SU-DHL-6 (cell line): ENCODE data around the gene EPAS1.
A peak's percentile ranks its signal among the peaks of the same experiment; 100 is the strongest.

Source experiments
- H2AFZ ChIP-seq: fragments of 200-600 bp; sonication (generic); 2 replicates; pipeline ENCODE4 v1.6.1; 2014; ENCODE audit warnings: low read depth, mild to moderate bottlenecking, moderate library complexity, mixed read lengths, antibody characterized with exemption, low read length; ENCODE audit not compliant: severe bottlenecking
- H3F3A ChIP-seq: fragments of 200-600 bp; shearing (Covaris generic); 2 replicates; pipeline ENCODE4 v1.6.0; 2016; ENCODE audit warnings: antibody characterized with exemption, mild to moderate bottlenecking; ENCODE audit not compliant: insufficient read depth
- H3K27ac ChIP-seq: fragments of 200-600 bp; sonication (generic); 2 replicates; pipeline ENCODE4 v1.5.1; 2016; ENCODE audit warnings: low read depth, mild to moderate bottlenecking, low read length, moderate library complexity, mixed read lengths
- H3K27me3 ChIP-seq: fragments of 200-600 bp; sonication (generic), shearing (Covaris generic); 2 replicates; pipeline ENCODE4 v1.6.0; 2014; ENCODE audit warnings: mild to moderate bottlenecking, low read length
- H3K36me3 ChIP-seq: fragments of 200-600 bp; sonication (generic); 2 replicates; pipeline ENCODE4 v1.6.1; 2014; ENCODE audit warnings: mild to moderate bottlenecking, low read length, mixed read lengths
- H3K4me2 ChIP-seq: fragments of 300-600, 200-600 bp; shearing (Covaris generic), sonication (generic); 2 replicates; pipeline ENCODE4 v1.6.0; 2014; ENCODE audit warnings: low read length, low read depth, mild to moderate bottlenecking; ENCODE audit not compliant: poor library complexity, severe bottlenecking
- H3K4me3 ChIP-seq: fragments of 200-600 bp; sonication (generic); 2 replicates; pipeline ENCODE4 v1.5.1; 2014; ENCODE audit warnings: antibody characterized with exemption, low read length, mild to moderate bottlenecking, mixed read lengths; ENCODE audit not compliant: insufficient read depth, poor library complexity, severe bottlenecking
- H3K79me2 ChIP-seq: fragments of 200-600 bp; sonication (generic); 2 replicates; pipeline ENCODE4 v1.6.1; 2014; ENCODE audit warnings: mild to moderate bottlenecking, low read length, moderate library complexity; ENCODE audit not compliant: insufficient read depth
- H3K9ac ChIP-seq: fragments of 200-600 bp; sonication (generic); 2 replicates; pipeline ENCODE4 v1.7.0; 2014; ENCODE audit warnings: mild to moderate bottlenecking, low read length
- H3K9me2 ChIP-seq: fragments of 200-600 bp; sonication (generic); replicated peaks from 2 replicates; pipeline ENCODE4 v1.6.1; 2014; ENCODE audit warnings: low read length; ENCODE audit not compliant: insufficient read depth
- H3K9me3 ChIP-seq: fragments of 200-600 bp; sonication (generic); 2 replicates; pipeline ENCODE4 v1.6.1; 2014; ENCODE audit warnings: low read length, mixed read lengths; ENCODE audit not compliant: insufficient read depth
- H4K20me1 ChIP-seq: fragments of 200-600 bp; sonication (generic); 2 replicates; pipeline ENCODE4 v1.6.1; 2014; ENCODE audit warnings: low read depth, mild to moderate bottlenecking, antibody characterized with exemption, low read length, moderate library complexity, mixed read lengths
- CTCF ChIP-seq: fragments of 200-600 bp; sonication (generic); IDR thresholded peaks from one replicate; pipeline ENCODE4 v1.5.1; 2017; ENCODE audit warnings: antibody characterized with exemption, mild to moderate bottlenecking, low read length, moderate library complexity; ENCODE audit not compliant: insufficient read depth, poor library complexity, severe bottlenecking
- EZH2phosphoT487 ChIP-seq: fragments of 200-600 bp; sonication (generic), shearing (Covaris generic); conservative IDR thresholded peaks from 2 replicates; pipeline ENCODE4 v1.6.1; 2018; ENCODE audit warnings: mild to moderate bottlenecking, antibody characterized with exemption, low read length, moderate library complexity, mixed read lengths

Gene EPAS1

GRCh38 chr2:46296840-46297545 is at the start of gene EPAS1:
Gene EPAS1 (plus strand): TSS chr2:46297407. CDS start chr2:46297912, 505 bp downstream.
- peak within 1 kb of the TSS; percentile 99 for H2AFZ ChIP-seq
- no peaks in the 10 kb centered on the region for H3F3A ChIP-seq
- TF ChIP-seq EZH2phosphoT487 (no peak), CTCF (no peak)
- no peaks in the 10 kb centered on the region for H4K20me1 ChIP-seq
- no peak within 1 kb of the TSS for H3K27ac ChIP-seq
- peak within 1 kb of the TSS; percentile 97 for H3K4me3 ChIP-seq
- H3K27me3 ChIP-seq: no peaks in the 10 kb centered on the region
- H3K36me3 ChIP-seq: no peaks in the 10 kb centered on the region
- H3K9me2 ChIP-seq: no peaks in the 10 kb centered on the region
- H3K9ac ChIP-seq: peak within 1 kb of the TSS; percentile 63
- H3K79me2 ChIP-seq: no peaks in the 10 kb centered on the region
- peak within 1 kb of the TSS; percentile 98 for H3K4me2 ChIP-seq
- H3K9me3 ChIP-seq: no peaks in the 10 kb centered on the region

DNA sequence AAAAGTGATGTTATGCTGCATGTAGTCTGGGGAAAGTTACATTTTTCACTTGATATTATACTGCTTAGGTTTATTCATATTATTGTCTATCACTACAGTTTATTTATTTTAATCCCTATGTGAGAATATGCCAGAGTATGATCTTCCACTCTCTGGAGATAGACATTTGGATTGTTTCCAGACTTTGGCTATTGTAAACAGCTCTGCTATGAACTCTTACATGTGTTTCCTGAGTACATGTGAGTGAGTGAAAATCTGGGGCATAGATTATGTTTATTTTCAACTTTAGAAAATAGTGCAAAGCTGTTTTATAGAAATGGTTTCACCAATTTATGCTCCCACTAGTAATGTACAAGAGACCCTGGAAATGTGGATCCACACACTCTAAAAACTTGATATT is 49.0 kb upstream of the EPAS1 start:
- Histone ChIP-seq H3K27ac (no peak overlapping the region), H3K4me3 (no peak overlapping the region), H3F3A (no peaks in the 10 kb centered on the region), H2AFZ (no peak overlapping the region), H3K9me2 (no peaks in the 10 kb centered on the region), H3K9ac (no peak overlapping the region), H3K36me3 (no peaks in the 10 kb centered on the region), H3K9me3 (no peaks in the 10 kb centered on the region), H3K27me3 (no peaks in the 10 kb centered on the region), H4K20me1 (no peaks in the 10 kb centered on the region), H3K79me2 (no peaks in the 10 kb centered on the region), H3K4me2 (no peak overlapping the region)
- TF ChIP-seq CTCF (no peak), EZH2phosphoT487 (no peak)

DNA sequence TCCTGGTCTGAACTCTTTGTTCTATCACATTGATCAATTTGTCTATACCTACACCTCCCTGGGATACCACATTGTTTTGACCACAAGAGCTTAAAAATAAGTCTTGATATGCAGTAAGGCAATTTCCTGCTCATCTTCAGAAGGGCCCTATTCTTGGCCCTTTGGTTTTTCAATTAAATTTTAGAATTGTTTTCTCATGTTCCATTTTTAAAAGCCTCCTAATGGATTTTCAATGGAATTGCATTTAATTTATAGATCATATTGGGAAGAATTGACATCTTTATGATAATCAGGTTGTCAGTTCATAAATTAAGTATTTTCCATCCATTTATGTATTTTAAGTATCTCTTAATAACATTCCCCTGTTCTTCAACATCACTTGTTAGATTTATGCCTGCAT is 47.6 kb upstream of the EPAS1 start:
- no peak for TF ChIP-seq CTCF
- no peak for TF ChIP-seq EZH2phosphoT487
- H3K4me2 ChIP-seq: no peak overlapping the region
- H3K9me2 ChIP-seq: no peaks in the 10 kb centered on the region
- no peak overlapping the region for H3K9ac ChIP-seq
- H3K79me2 ChIP-seq: no peaks in the 10 kb centered on the region
- H2AFZ ChIP-seq: no peak overlapping the region
- no peaks in the 10 kb centered on the region for H3K27me3 ChIP-seq
- no peaks in the 10 kb centered on the region for H3K36me3 ChIP-seq
- no peak overlapping the region for H3K4me3 ChIP-seq
- H3F3A ChIP-seq: no peaks in the 10 kb centered on the region
- H4K20me1 ChIP-seq: no peaks in the 10 kb centered on the region
- H3K9me3 ChIP-seq: no peaks in the 10 kb centered on the region
- H3K27ac ChIP-seq: no peak overlapping the region
